NCI-H1436 (cell line): ENCODE results near the gene CFAP141.

Source experiments
- DNase-seq: peaks from one replicate; lab custom pipeline; 2025; lab: John Stamatoyannopoulos, UW

The CFAP141 gene

GRCh38 chr1:154171880-154172279, 34.3 kb downstream of the CFAP141 start:
- DNase-seq: no peak

GRCh38 chr1:154171223-154171583, 34.9 kb downstream of the CFAP141 start:
- no peak for DNase-seq

- DNase-seq: no peak
Measured at GRCh38 chr1:154170547-154171222, 35.4 kb downstream of the CFAP141 start.

- DNase-seq: no peak
Measured at GRCh38 chr1:154167461-154167860, 38.7 kb downstream of the CFAP141 start.

GRCh38 chr1:154166207-154166606, 39.9 kb downstream of the CFAP141 start:
- DNase-seq: no peak

- DNase-seq: no peak
Measured at GRCh38 chr1:154159554-154159953, 46.6 kb downstream of the CFAP141 start.

GRCh38 chr1:154158307-154159125, 47.6 kb downstream of the CFAP141 start:
- no peak for DNase-seq

GRCh38 chr1:154157520-154158306, 48.4 kb downstream of the CFAP141 start:
- no peak for DNase-seq

GRCh38 chr1:154155251-154155650, 50.9 kb downstream of the CFAP141 start:
- no peak for DNase-seq

- DNase-seq: no peak
Measured at GRCh38 chr1:154154534-154155191, 51.5 kb downstream of the CFAP141 start, which contains the start of gene NUP210L. NUP210L (minus strand) TSS chr1:154155073.

- no peak for DNase-seq
Measured at GRCh38 chr1:154154053-154154452, 52.1 kb downstream of the CFAP141 start.

GRCh38 chr1:154151311-154151710, 54.8 kb downstream of the CFAP141 start:
- no peak for DNase-seq
